Measurements from ENCODE around the gene RALGDS. TPM values are rescaled to one million over a fixed set of nuclear protein-coding genes. Genes with fewer than 3 reads are reported as not detected.

The RALGDS gene
- polyA plus RNA-seq, 4 donors: 33.0 to 49.0 (median 35.7) TPM

DNA sequence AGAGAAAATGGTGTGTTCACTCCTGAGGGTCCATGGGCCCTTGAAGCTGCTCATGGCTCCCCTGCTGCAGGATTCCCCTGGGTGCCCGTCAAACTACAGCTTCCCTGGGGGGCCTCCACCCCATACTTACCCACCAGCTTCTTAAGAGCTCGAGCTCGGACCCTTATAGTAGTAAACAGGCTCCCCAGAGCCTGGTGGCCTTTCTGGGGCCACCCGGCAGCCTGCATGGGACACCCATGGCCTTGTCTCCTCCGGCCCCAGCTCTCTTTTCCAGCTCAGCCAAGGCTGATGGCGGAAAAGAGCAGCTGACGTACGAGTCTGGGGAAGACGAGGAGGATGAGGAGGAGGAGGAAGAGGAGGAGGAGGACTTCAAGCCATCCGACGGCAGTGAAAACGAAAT, 63.5 kb downstream of the RALGDS start:
- Histone ChIP-seq H3K4me3 (ENCODE audit: low read depth in 1 of 3, low read length in 3 of 3) (no peak overlapping the region), H3K27ac (ENCODE audit: low read depth in 1 of 3, low read length in 2 of 3) (no peak overlapping the region), H3K36me3 (ENCODE audit: control insufficient read depth in 3 of 3, insufficient read depth in 2 of 3, low read depth in 1 of 3, low read length in 3 of 3) (peaks cover 5 to 71% (median 11%) of the 10 kb centered on the region in 3 donors), H3K27me3 (ENCODE audit: control insufficient read depth in 3 of 3, insufficient read depth in 3 of 3, low read length in 3 of 3) (no peaks in the 10 kb centered on the region), H3K9me3 (ENCODE audit: control insufficient read depth in 2 of 2, insufficient read depth in 1 of 2, low read depth in 1 of 2, low read length in 1 of 2) (no peaks in the 10 kb centered on the region), H3K4me1 (ENCODE audit: control insufficient read depth in 3 of 3, insufficient read depth in 2 of 3, low read depth in 1 of 3, low read length in 2 of 3) (peaks cover 2 to 26% (median 2%) of the 10 kb centered on the region in 3 donors)
- FAIRE-seq (no peak), DNase-seq (no peak)
- 90 to 93% (median 93%) methylated on average over 12 of the region's 12 CpGs for WGBS, 3 donors

DNA sequence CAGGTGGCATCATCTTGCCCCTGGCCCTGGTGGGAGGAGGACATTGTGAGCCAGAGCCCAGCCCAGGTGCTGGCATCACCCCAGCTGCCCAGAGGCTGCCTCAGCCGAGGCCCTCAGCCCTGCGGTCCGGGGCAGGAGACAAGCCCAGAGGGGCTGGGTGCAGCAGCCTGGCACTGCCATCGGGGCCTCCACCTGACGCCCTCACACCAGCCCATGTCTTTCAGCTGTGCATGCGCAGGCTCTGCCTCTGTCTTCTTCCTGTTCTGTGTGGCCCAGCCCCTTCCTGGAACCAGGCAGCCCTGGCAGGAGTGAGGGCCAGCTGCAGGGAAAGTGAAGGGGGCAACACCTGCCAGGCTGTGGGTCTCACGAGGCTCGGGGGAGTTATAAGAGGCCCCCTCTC, 64.0 kb downstream of the RALGDS start:
- no peak for FAIRE-seq
- Histone ChIP-seq H3K4me1 (ENCODE audit: control insufficient read depth in 3 of 3, insufficient read depth in 2 of 3, low read depth in 1 of 3, low read length in 2 of 3) (peaks cover 2 to 26% (median 2%) of the 10 kb centered on the region in 3 donors), H3K9me3 (ENCODE audit: control insufficient read depth in 2 of 2, insufficient read depth in 1 of 2, low read depth in 1 of 2, low read length in 1 of 2) (no peaks in the 10 kb centered on the region), H3K27ac (ENCODE audit: low read depth in 1 of 3, low read length in 2 of 3) (peak overlapping the region in 1 of 3 donors; percentile 76), H3K4me3 (ENCODE audit: low read depth in 1 of 3, low read length in 3 of 3) (no peak overlapping the region), H3K27me3 (ENCODE audit: control insufficient read depth in 3 of 3, insufficient read depth in 3 of 3, low read length in 3 of 3) (no peaks in the 10 kb centered on the region), H3K36me3 (ENCODE audit: control insufficient read depth in 3 of 3, insufficient read depth in 2 of 3, low read depth in 1 of 3, low read length in 3 of 3) (peaks cover 5 to 77% (median 11%) of the 10 kb centered on the region in 3 donors)
- peak in 1 of 2 donors; percentile 22 for DNase-seq
- WGBS, 3 donors: 26 to 56% (median 26%) methylated on average over 8 of the region's 8 CpGs

DNA sequence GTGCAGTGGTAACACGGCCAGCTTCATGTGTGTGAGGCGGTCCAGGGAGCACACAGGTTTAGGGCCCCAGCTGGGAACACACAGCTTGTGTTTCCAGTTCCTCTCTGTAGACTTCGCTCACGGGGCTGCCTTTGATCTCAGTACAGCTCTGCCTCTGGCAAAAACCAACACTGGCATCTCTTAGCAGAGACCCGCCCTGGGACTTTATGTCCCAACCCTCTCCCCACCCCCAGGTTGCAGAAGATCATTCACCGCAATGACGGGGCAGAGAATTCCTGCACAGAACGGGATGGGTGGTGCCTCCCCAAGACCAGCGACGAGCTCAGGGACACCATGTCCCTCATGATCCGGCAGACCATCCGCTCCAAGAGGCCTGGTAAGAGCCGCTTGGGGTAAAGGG, 64.5 kb downstream of the RALGDS start:
- peaks cover 5 to 81% (median 11%) of the 10 kb centered on the region in 3 donors for H3K36me3 ChIP-seq (ENCODE audit: control insufficient read depth in 3 of 3, insufficient read depth in 2 of 3, low read depth in 1 of 3, low read length in 3 of 3)
- H3K4me1 ChIP-seq (ENCODE audit: control insufficient read depth in 3 of 3, insufficient read depth in 2 of 3, low read depth in 1 of 3, low read length in 2 of 3): peaks cover 2 to 28% (median 2%) of the 10 kb centered on the region in 3 donors
- H3K27ac ChIP-seq (ENCODE audit: low read depth in 1 of 3, low read length in 2 of 3): peak overlapping the region in 1 of 3 donors; percentile 76
- FAIRE-seq (no peak), DNase-seq (peak in 1 of 2 donors; percentile 86)
- WGBS, 3 donors: 27 to 64% (median 40%) methylated on average over 13 of the region's 13 CpGs
- no peaks in the 10 kb centered on the region for H3K27me3 ChIP-seq (ENCODE audit: control insufficient read depth in 3 of 3, insufficient read depth in 3 of 3, low read length in 3 of 3)
- H3K9me3 ChIP-seq (ENCODE audit: control insufficient read depth in 2 of 2, insufficient read depth in 1 of 2, low read depth in 1 of 2, low read length in 1 of 2): no peaks in the 10 kb centered on the region
- H3K4me3 ChIP-seq (ENCODE audit: low read depth in 1 of 3, low read length in 3 of 3): no peak overlapping the region

DNA sequence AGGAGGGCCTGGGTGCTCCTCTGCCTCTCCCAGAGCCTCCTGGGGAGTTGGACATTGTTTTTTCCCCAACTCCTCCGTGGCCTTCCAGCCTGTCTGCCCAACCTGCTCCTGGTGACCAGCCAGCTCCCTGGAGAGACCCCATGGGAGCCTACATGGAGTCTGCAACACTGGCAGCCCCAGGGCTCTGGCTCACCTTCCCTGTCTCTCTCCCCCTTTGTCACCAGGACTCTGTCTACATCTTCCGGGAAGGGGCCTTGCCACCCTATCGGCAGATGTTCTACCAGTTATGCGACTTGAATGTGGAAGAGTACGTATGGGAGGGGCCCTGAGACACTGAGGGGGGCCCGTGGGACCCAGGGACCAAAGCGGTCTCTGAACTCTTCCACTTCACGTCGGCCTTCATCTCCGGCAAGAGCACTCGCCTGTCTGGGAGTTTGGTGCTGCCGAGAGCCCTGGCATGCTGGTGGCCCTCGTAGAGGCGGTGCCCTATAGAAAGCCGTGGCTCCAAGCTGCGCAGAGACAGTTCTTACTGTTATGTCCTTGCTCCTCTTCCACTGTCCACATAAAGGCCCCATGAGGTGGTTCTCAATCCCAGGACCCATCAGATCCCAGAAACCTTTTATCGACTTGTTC, 65.1 kb downstream of the RALGDS start:
- Histone ChIP-seq H3K36me3 (ENCODE audit: control insufficient read depth in 3 of 3, insufficient read depth in 2 of 3, low read depth in 1 of 3, low read length in 3 of 3) (peaks cover 8 to 85% (median 11%) of the 10 kb centered on the region in 3 donors), H3K27me3 (ENCODE audit: control insufficient read depth in 3 of 3, insufficient read depth in 3 of 3, low read length in 3 of 3) (no peaks in the 10 kb centered on the region), H3K4me3 (ENCODE audit: low read depth in 1 of 3, low read length in 3 of 3) (no peak overlapping the region), H3K27ac (ENCODE audit: low read depth in 1 of 3, low read length in 2 of 3) (peak overlapping the region in 1 of 3 donors; percentile 68), H3K4me1 (ENCODE audit: control insufficient read depth in 3 of 3, insufficient read depth in 2 of 3, low read depth in 1 of 3, low read length in 2 of 3) (peaks cover 2 to 28% (median 5%) of the 10 kb centered on the region in 3 donors), H3K9me3 (ENCODE audit: control insufficient read depth in 2 of 2, insufficient read depth in 1 of 2, low read depth in 1 of 2, low read length in 1 of 2) (no peaks in the 10 kb centered on the region)
- no peak for FAIRE-seq
- 66 to 85% (median 75%) methylated on average over 17 of the region's 17 CpGs for WGBS, 3 donors
- no peak for DNase-seq

DNA sequence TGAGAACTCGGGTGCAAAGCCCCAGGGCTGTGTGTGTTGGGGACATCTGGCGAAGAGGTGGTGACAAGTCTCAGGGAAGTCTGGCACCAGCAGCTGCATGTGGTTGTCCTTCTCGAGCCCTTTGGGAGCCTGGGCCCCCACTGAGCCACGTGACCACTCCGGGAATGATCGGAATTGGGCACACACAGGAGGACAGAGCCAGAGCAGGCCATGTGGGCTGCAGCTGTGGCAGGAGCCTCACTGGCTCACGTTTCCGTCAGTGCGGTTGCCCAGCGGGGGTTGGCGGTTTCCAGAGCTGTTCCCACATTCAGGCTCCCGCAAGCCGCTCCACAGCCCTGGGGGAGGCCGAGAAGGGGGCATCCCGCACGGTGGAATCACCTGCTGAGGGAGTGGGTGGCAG, 66.1 kb downstream of the RALGDS start:
- 79 to 87% (median 79%) methylated on average over 15 to 16 of the region's 16 CpGs for WGBS, 3 donors
- Histone ChIP-seq H3K4me1 (ENCODE audit: control insufficient read depth in 3 of 3, insufficient read depth in 2 of 3, low read depth in 1 of 3, low read length in 2 of 3) (peaks cover 2 to 31% (median 8%) of the 10 kb centered on the region in 3 donors), H3K27me3 (ENCODE audit: control insufficient read depth in 3 of 3, insufficient read depth in 3 of 3, low read length in 3 of 3) (no peaks in the 10 kb centered on the region), H3K9me3 (ENCODE audit: control insufficient read depth in 2 of 2, insufficient read depth in 1 of 2, low read depth in 1 of 2, low read length in 1 of 2) (no peaks in the 10 kb centered on the region), H3K27ac (ENCODE audit: low read depth in 1 of 3, low read length in 2 of 3) (no peak overlapping the region), H3K36me3 (ENCODE audit: control insufficient read depth in 3 of 3, insufficient read depth in 2 of 3, low read depth in 1 of 3, low read length in 3 of 3) (peaks cover 10 to 94% (median 11%) of the 10 kb centered on the region in 3 donors), H3K4me3 (ENCODE audit: low read depth in 1 of 3, low read length in 3 of 3) (no peak overlapping the region)
- FAIRE-seq: no peak
- no peak for DNase-seq

DNA sequence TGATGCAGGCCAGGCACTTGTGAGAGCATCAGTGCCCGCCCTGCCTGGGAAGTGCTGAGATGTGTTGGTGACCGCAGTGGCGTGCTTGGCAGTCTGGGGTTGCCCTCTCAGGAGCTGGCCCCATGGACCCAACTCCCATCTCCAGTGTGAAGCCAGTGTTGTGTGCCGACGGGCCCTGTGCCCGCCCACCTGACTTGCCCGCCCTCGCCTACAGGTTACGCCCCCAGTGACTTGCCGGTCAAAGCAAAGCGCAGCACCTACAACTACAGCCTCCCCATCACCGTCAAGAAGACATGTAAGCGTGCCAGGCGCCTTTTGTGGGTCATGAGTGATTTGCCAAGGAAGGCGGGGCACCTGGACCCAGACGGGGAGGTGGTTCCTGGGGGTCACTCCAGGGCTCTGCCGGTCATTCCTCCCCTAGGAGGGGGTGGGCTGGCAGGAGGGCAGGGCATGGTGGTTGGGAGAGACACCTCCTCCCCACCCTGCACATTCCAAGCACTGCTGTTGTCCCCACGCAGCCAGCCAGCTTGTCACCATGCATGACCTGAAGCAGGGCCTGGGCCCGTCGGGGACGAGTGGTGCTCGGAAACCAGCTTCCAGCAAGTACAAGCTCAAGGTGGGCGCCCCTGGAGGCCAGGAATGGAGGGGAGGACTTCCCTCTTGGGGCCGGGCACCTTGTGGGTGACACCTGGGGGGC, 66.7 kb downstream of the RALGDS start:
- Histone ChIP-seq H3K9me3 (ENCODE audit: control insufficient read depth in 2 of 2, insufficient read depth in 1 of 2, low read depth in 1 of 2, low read length in 1 of 2) (no peaks in the 10 kb centered on the region), H3K4me3 (ENCODE audit: low read depth in 1 of 3, low read length in 3 of 3) (no peak overlapping the region), H3K27me3 (ENCODE audit: control insufficient read depth in 3 of 3, insufficient read depth in 3 of 3, low read length in 3 of 3) (no peaks in the 10 kb centered on the region), H3K36me3 (ENCODE audit: control insufficient read depth in 3 of 3, insufficient read depth in 2 of 3, low read depth in 1 of 3, low read length in 3 of 3) (peaks cover 7 to 92% (median 11%) of the 10 kb centered on the region in 3 donors), H3K27ac (ENCODE audit: low read depth in 1 of 3, low read length in 2 of 3) (no peak overlapping the region), H3K4me1 (ENCODE audit: control insufficient read depth in 3 of 3, insufficient read depth in 2 of 3, low read depth in 1 of 3, low read length in 2 of 3) (peaks cover 0 to 27% (median 8%) of the 10 kb centered on the region in 3 donors)
- no peak for FAIRE-seq
- no peak for DNase-seq
- WGBS, 3 donors: 85 to 91% (median 91%) methylated on average over 21 to 24 of the region's 24 CpGs

DNA sequence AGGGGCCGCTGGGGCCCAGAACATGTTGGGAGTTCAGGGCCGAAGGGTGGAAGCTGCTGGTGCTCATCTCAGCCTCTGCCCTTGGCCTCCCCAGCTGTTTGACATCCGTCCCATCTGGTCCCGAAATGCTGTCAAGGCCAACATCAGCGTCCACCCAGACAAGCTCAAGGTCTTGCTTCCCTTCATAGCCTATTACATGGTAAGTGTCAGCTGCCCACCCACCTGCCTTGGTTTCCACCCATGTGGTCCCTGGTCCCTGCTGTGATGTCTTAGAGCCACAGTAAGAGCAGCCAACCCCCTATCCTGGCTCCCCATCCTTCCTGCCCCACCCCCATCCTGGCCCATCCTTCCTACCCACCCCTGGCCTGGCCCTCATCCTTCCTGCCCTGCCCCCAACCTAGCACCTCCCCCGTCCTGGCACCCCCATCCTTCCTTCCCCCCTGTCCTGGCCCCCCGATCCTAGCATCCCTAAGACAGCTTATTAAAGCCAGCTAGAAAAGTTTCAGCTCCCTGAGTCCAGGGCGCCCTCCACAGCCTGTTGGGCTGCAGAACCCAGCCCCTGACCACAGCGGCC, 69.0 kb downstream of the RALGDS start:
- H3K27ac ChIP-seq (ENCODE audit: low read depth in 1 of 3, low read length in 2 of 3): no peak overlapping the region
- H3K36me3 ChIP-seq (ENCODE audit: control insufficient read depth in 3 of 3, insufficient read depth in 2 of 3, low read depth in 1 of 3, low read length in 3 of 3): peaks cover 7 to 88% (median 11%) of the 10 kb centered on the region in 3 donors
- peaks cover 0 to 26% (median 6%) of the 10 kb centered on the region in 3 donors for H3K4me1 ChIP-seq (ENCODE audit: control insufficient read depth in 3 of 3, insufficient read depth in 2 of 3, low read depth in 1 of 3, low read length in 2 of 3)
- no peak for DNase-seq
- 85 to 91% (median 91%) methylated on average over 9 of the region's 9 CpGs for WGBS, 3 donors
- H3K27me3 ChIP-seq (ENCODE audit: control insufficient read depth in 3 of 3, insufficient read depth in 3 of 3, low read length in 3 of 3): no peaks in the 10 kb centered on the region
- H3K4me3 ChIP-seq (ENCODE audit: low read depth in 1 of 3, low read length in 3 of 3): no peak overlapping the region
- no peak for FAIRE-seq
- H3K9me3 ChIP-seq (ENCODE audit: control insufficient read depth in 2 of 2, insufficient read depth in 1 of 2, low read depth in 1 of 2, low read length in 1 of 2): no peaks in the 10 kb centered on the region

DNA sequence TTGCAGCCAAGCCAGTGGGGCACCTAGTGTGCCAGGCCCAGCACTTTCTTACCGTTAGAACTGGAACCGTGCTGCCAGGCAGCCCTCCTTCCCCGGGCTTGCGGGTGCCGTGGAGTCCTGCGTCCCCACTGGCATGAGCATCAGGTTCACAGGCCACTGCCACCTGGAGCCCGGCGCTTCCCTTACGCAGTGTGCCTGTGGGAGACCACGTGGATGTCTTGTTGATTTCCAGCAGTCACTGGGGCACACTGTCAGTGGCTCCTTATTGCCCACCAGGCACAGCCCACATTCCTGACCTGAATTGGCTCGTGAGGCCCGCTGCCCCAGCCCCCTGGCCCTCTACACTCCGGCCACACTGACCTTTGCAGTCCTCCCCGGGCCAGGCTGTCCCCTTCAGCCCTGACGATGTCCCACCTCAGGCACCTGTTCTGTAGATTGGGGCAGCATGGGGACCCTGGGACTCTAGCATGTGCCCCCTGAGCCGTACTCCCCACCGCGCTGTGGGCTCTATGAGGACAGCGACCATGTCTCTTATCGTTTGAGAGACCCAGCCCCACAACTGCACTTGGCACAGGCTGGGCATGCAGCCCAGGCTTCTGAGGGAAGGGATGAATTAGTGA, 69.6 kb downstream of the RALGDS start:
- DNase-seq (no peak), FAIRE-seq (no peak)
- 61 to 89% (median 73%) methylated on average over 20 of the region's 20 CpGs for WGBS, 3 donors
- H3K36me3 ChIP-seq (ENCODE audit: control insufficient read depth in 3 of 3, insufficient read depth in 2 of 3, low read depth in 1 of 3, low read length in 3 of 3): peaks cover 7 to 88% (median 11%) of the 10 kb centered on the region in 3 donors
- H3K4me1 ChIP-seq (ENCODE audit: control insufficient read depth in 3 of 3, insufficient read depth in 2 of 3, low read depth in 1 of 3, low read length in 2 of 3): peaks cover 0 to 26% (median 6%) of the 10 kb centered on the region in 3 donors
- no peaks in the 10 kb centered on the region for H3K27me3 ChIP-seq (ENCODE audit: control insufficient read depth in 3 of 3, insufficient read depth in 3 of 3, low read length in 3 of 3)
- peak overlapping the region; percentile 53 to 78 (median 78) for H3K27ac ChIP-seq (ENCODE audit: low read depth in 1 of 3, low read length in 2 of 3)
- no peak overlapping the region for H3K4me3 ChIP-seq (ENCODE audit: low read depth in 1 of 3, low read length in 3 of 3)
- H3K9me3 ChIP-seq (ENCODE audit: control insufficient read depth in 2 of 2, insufficient read depth in 1 of 2, low read depth in 1 of 2, low read length in 1 of 2): no peaks in the 10 kb centered on the region
